Measurements from ENCODE around the gene TSPAN9. TPM values are rescaled to one million over a fixed set of nuclear protein-coding genes. Genes with fewer than 3 reads are reported as not detected.

TSPAN9 gene
- total and polyA plus RNA-seq, 10 of the 15 experiments (the other 5 are each of a cell fraction or from before 2014, with no cell fraction given), result 0.03 to 1.0 (median 0.12) TPM; not detected in 5

- TF ChIP-seq PRDM15 (CRISPR knock-in tag; IDR thresholded peaks at IDR 0.05), result no peak
- TF ChIP-seq TCF12 (IDR thresholded peaks at IDR 0.05; ENCODE audit: low read depth, low read length), result no peak
- no peak for TF ChIP-seq SKIL (IDR thresholded peaks at IDR 0.05; ENCODE audit: low read depth, poor library complexity, severe bottlenecking)
- no peak for TF ChIP-seq PAX5 (IDR thresholded peaks at IDR 0.05; ENCODE audit: borderline replicate concordance, low read depth, low read length)
- TF ChIP-seq CEBPZ (IDR thresholded peaks at IDR 0.05; ENCODE audit: low read depth, low read length), result no peak
- TF ChIP-seq ETV6 (conservative IDR thresholded peaks at IDR 0.05 in 1 of 2, IDR thresholded peaks at IDR 0.05 in 1 of 2; ENCODE audit: borderline replicate concordance in 1 of 2, low read depth in 1 of 2), result no peak
- TF ChIP-seq WRNIP1 (IDR thresholded peaks at IDR 0.05; ENCODE audit: borderline replicate concordance, low read depth, low read length), result no peak
Measured at GRCh38 chr12:3045989-3046388, 31.2 kb upstream of the TSPAN9 start (continued).
